ENCODE measurements around the gene NCAN.
A peak's percentile ranks its signal among the peaks of the same experiment; 100 is the strongest.
"Not testable (repeated sequence)": the region's sequence is repeated elsewhere in the genome, so short reads cannot be mapped to it uniquely, and the experiment has no call there.

The NCAN gene

GRCh38 chr19:19211499-19212420 lies at the start of gene NCAN:
Gene NCAN, plus strand, starts transcription at chr19:19211958. Its CDS starts 4,996 bp downstream, at chr19:19216954.
- DNase-seq = no peak

GRCh38 chr19:19162495-19162894 lies 49.3 kb upstream of the NCAN start:
- DNase-seq = no peak

GRCh38 chr19:19165396-19165795 lies 46.4 kb upstream of the NCAN start:
- DNase-seq = no peak

GRCh38 chr19:19167612-19168011 lies 44.1 kb upstream of the NCAN start:
- DNase-seq = no peak

GRCh38 chr19:19169236-19170052 lies 42.3 kb upstream of the NCAN start:
- DNase-seq = no peak

- DNase-seq = no peak
These were observed 41.5 kb upstream of the NCAN start, which contains the start of gene MEF2B for GRCh38 chr19:19170053-19170872. Gene MEF2B, minus strand, starts transcription at chr19:19170263. Its CDS starts 19,528 bp downstream, at chr19:19150735.

GRCh38 chr19:19170873-19171672 lies 40.7 kb upstream of the NCAN start:
- DNase-seq = no peak

GRCh38 chr19:19171821-19172532 lies 39.8 kb upstream of the NCAN start:
- peak; percentile 41 for DNase-seq

- DNase-seq = not testable (repeated sequence)
These were observed 38.5 kb upstream of the NCAN start for GRCh38 chr19:19173243-19173642.

GRCh38 chr19:19176950-19177349 lies 34.8 kb upstream of the NCAN start:
- DNase-seq = no peak

- DNase-seq = no peak
These were observed 32.0 kb upstream of the NCAN start for GRCh38 chr19:19179548-19180441.

- DNase-seq = no peak
These were observed 30.2 kb upstream of the NCAN start for GRCh38 chr19:19181488-19181998.

- peak; percentile 44 for DNase-seq
These were observed 25.7 kb upstream of the NCAN start for GRCh38 chr19:19185853-19186740.

- no peak for DNase-seq
These were observed 25.0 kb upstream of the NCAN start for GRCh38 chr19:19186742-19187141.

- no peak for DNase-seq
These were observed 20.0 kb upstream of the NCAN start for GRCh38 chr19:19191768-19192077.

- peak; percentile 98 for DNase-seq
These were observed 19.5 kb upstream of the NCAN start, which contains the start of the genes BORCS8 and RFXANK for GRCh38 chr19:19192078-19192882. Gene BORCS8, minus strand, starts transcription at chr19:19192152. Its CDS starts 35 bp downstream, at chr19:19192117. Gene RFXANK, plus strand, starts transcription at chr19:19192258. Its CDS starts 1,689 bp downstream, at chr19:19193947.

- DNase-seq = no peak
These were observed 18.8 kb upstream of the NCAN start for GRCh38 chr19:19192910-19193423.

GRCh38 chr19:19193926-19194325 lies 17.8 kb upstream of the NCAN start:
- DNase-seq = no peak

Measured in HCEC 1CT (cell line).